Neural cell (in vitro differentiated cells): ENCODE data around the gene PCK1.

Experiments
- CTCF ChIP-seq: fragments of 450-650 bp; IDR thresholded peaks from 2 replicates; pipeline ENCODE4 v1.5.1; 2014; ENCODE audit warnings: antibody characterized with exemption, mild to moderate bottlenecking, moderate library complexity; ENCODE audit not compliant: poor library complexity, severe bottlenecking
- EZH2 ChIP-seq: fragments of 200-600, 300-800 bp; shearing (Covaris generic), sonication (generic); IDR thresholded peaks from 2 replicates; pipeline ENCODE4 v1.6.1; 2014; ENCODE audit warnings: antibody characterized with exemption, low read length, borderline replicate concordance, mild to moderate bottlenecking; ENCODE audit not compliant: insufficient read depth, poor library complexity, severe bottlenecking
- SMC3 ChIP-seq: fragments of 450-650 bp; conservative IDR thresholded peaks from 2 replicates; pipeline ENCODE4 v1.6.1; 2014; ENCODE audit warnings: antibody characterized with exemption, mild to moderate bottlenecking, moderate library complexity; ENCODE audit not compliant: poor library complexity

DNA sequence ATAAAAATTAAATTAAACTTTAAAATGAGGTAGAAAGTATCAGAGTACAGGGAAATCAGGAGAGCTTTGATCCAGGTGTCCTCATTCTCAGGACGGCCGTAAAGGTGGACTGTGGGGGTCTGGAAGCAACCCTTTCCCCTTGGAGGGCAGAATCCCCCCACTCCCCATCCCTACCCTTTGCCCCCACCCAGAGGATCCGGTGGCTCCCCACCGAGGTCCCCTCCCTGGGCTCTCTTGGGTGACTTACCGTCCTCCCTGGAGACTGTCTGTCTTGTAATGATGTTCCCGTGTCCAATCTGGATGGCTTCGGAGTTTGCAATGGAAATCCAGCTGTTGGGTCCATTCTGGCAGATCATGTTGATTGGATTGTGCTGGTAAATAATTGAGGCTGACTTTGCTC, 52.0 kb downstream of the PCK1 start:
- TF ChIP-seq EZH2, result no peak
- no peak for TF ChIP-seq CTCF
- TF ChIP-seq SMC3, result no peak
